Osteocyte (in vitro differentiated cells): ENCODE results near the gene PPM1H. TPM values are rescaled to one million over a fixed set of nuclear protein-coding genes. Genes with fewer than 3 reads are reported as not detected.

Source experiments
- DNase-seq: peaks from one replicate; pipeline ENCODE4 v3.0.0; 2021; ENCODE audit warnings: mixed read lengths; ENCODE audit not compliant: unreplicated experiment; ENCODE audit errors: extremely low spot score
- H3K27ac Mint-ChIP-seq: one replicate; pipeline ENCODE4 v1.8.0; 2021; ENCODE audit warnings: mild to moderate bottlenecking, mixed read lengths; ENCODE audit not compliant: unreplicated experiment
- H3K27me3 Mint-ChIP-seq: one replicate; pipeline ENCODE4 v1.8.0; 2021; ENCODE audit warnings: mixed read lengths; ENCODE audit not compliant: unreplicated experiment
- H3K36me3 Mint-ChIP-seq: one replicate; pipeline ENCODE4 v1.8.0; 2021; ENCODE audit warnings: mixed read lengths; ENCODE audit not compliant: unreplicated experiment
- H3K4me1 Mint-ChIP-seq: one replicate; pipeline ENCODE4 v1.8.0; 2021; ENCODE audit warnings: mixed read lengths; ENCODE audit not compliant: unreplicated experiment
- H3K4me3 Mint-ChIP-seq: one replicate; pipeline ENCODE4 v1.8.0; 2021; ENCODE audit warnings: mild to moderate bottlenecking, moderate library complexity, mixed read lengths; ENCODE audit not compliant: unreplicated experiment
- H3K9me3 Mint-ChIP-seq: one replicate; pipeline ENCODE4 v1.8.0; 2021; ENCODE audit warnings: mixed read lengths; ENCODE audit not compliant: unreplicated experiment
- CTCF ChIP-seq: fragments of 200-600 bp; sonication (generic); IDR thresholded peaks from 2 replicates; pipeline ENCODE4 v1.5.0; 2021; ENCODE audit warnings: antibody characterized with exemption, mild to moderate bottlenecking, moderate library complexity
- total RNA-seq: library from RNA; stranded (reverse); gene quantifications from 2 replicates; pipeline ENCODE4 v1.2.1, GENCODE V29; 2021

The PPM1H gene
- total RNA-seq, 1 donor from 2014 or later: 60.8 TPM

- no peak for DNase-seq
- Mint-ChIP-seq H3K27me3 (no peaks in the 10 kb centered on the region), H3K36me3 (peaks cover 39% of the 10 kb centered on the region), H3K4me3 (no peak overlapping the region), H3K9me3 (peaks cover 4% of the 10 kb centered on the region), H3K27ac (no peak overlapping the region), H3K4me1 (peaks cover 40% of the 10 kb centered on the region)
- no peak for TF ChIP-seq CTCF
Observed at GRCh38 chr12:62873116-62873825, 61.7 kb downstream of the PPM1H start.

GRCh38 chr12:62868820-62869219, 66.1 kb downstream of the PPM1H start:
- Mint-ChIP-seq H3K27ac (no peak overlapping the region), H3K4me1 (peaks cover 56% of the 10 kb centered on the region), H3K9me3 (peaks cover 4% of the 10 kb centered on the region), H3K36me3 (peaks cover 13% of the 10 kb centered on the region), H3K4me3 (no peak overlapping the region), H3K27me3 (no peaks in the 10 kb centered on the region)
- no peak for TF ChIP-seq CTCF
- DNase-seq: no peak

GRCh38 chr12:62866451-62867082, 68.4 kb downstream of the PPM1H start:
- DNase-seq: no peak
- Mint-ChIP-seq H3K9me3 (peaks cover 4% of the 10 kb centered on the region), H3K36me3 (peaks cover 13% of the 10 kb centered on the region), H3K27me3 (no peaks in the 10 kb centered on the region), H3K27ac (peak overlapping the region; percentile 85), H3K4me1 (peaks cover 74% of the 10 kb centered on the region), H3K4me3 (peak overlapping the region; percentile 10)
- TF ChIP-seq CTCF: no peak

- peaks cover 81% of the 10 kb centered on the region for H3K4me1 Mint-ChIP-seq
- H3K9me3 Mint-ChIP-seq: peaks cover 2% of the 10 kb centered on the region
- peak overlapping the region; percentile 85 for H3K27ac Mint-ChIP-seq
- H3K27me3 Mint-ChIP-seq: no peaks in the 10 kb centered on the region
- peaks cover 10% of the 10 kb centered on the region for H3K36me3 Mint-ChIP-seq
- no peak for DNase-seq
- H3K4me3 Mint-ChIP-seq: no peak overlapping the region
- TF ChIP-seq CTCF: no peak
Observed at GRCh38 chr12:62865937-62866336, 69.0 kb downstream of the PPM1H start.

GRCh38 chr12:62865065-62865464, 69.9 kb downstream of the PPM1H start:
- DNase-seq: no peak
- peaks cover 3% of the 10 kb centered on the region for H3K36me3 Mint-ChIP-seq
- no peak overlapping the region for H3K4me3 Mint-ChIP-seq
- peaks cover 89% of the 10 kb centered on the region for H3K4me1 Mint-ChIP-seq
- no peaks in the 10 kb centered on the region for H3K27me3 Mint-ChIP-seq
- no peak for TF ChIP-seq CTCF
- H3K27ac Mint-ChIP-seq: peak overlapping the region; percentile 85
- no peaks in the 10 kb centered on the region for H3K9me3 Mint-ChIP-seq
